HG02840 (cell line): ENCODE measurements around the gene NUDT6.
"Not testable (repeated sequence)": the region's sequence is repeated elsewhere in the genome, so short reads cannot be mapped to it uniquely, and the experiment has no call there.

Experiments used
- ATAC-seq: cut with Tn5 transposase; IDR thresholded peaks from one replicate; pipeline ENCODE4 v1.9.1; 2021; ENCODE audit warnings: mild to moderate bottlenecking, moderate library complexity, moderate number of reproducible peaks; ENCODE audit not compliant: unreplicated experiment, low FRiP score

Gene NUDT6, protein sequence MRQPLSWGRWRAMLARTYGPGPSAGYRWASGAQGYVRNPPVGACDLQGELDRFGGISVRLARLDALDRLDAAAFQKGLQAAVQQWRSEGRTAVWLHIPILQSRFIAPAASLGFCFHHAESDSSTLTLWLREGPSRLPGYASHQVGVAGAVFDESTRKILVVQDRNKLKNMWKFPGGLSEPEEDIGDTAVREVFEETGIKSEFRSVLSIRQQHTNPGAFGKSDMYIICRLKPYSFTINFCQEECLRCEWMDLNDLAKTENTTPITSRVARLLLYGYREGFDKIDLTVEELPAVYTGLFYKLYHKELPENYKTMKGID

GRCh38 chr4:122921971-122922876 lies at the start of gene NUDT6:
TSS of gene NUDT6 (minus strand) at chr4:122922597. CDS start at chr4:122922572, 25 bp downstream.
- ATAC-seq: peak; percentile 67

DNA sequence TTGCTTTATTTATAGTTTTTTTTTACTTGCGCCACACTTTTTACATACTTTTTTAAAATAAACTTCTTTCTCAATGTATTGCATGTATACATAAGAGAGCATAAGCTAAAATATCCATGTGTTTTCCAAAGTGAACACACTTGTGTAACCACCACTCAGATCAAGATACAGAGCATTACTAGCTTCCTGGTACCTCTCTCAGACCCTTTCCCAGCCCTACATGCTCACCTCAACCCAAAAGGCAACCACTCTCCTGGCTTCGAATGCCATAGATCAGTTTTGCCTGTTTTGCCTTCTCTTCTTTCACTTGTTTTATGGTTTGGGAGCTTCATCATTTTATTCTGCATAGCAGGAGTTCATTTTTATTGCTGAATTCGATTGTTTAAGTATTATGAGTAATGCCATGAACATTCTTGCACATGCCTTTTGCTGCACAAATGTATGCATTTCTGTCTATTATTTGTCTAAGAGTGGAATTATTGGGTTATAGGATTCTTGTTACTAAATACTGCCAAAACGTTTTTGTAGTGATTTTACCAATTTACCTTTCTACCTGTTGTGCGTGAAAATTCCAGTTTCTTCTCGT lies 45.9 kb upstream of the NUDT6 start:
- no peak for ATAC-seq

- no peak for ATAC-seq
Observed at GRCh38 chr4:122967231-122967630, 44.8 kb upstream of the NUDT6 start.

DNA sequence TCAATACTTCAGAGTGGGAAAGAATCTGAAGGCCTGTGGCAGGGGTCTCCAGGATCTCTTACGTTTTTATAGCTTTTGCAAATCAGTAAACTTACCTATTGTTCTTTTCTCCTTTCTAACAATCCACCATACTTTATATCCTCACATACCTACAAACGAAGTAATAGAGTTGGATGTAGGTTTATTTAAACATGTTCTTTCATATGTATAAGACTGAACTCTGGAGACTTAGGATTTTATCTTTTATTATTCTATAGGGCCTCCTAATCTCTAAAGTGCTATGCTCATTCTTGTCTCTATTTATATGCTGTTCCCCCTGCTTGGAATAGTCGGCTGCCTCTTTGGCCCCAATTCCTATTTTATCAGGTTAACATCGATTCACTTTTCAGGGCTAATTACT lies 43.8 kb upstream of the NUDT6 start:
- no peak for ATAC-seq

GRCh38 chr4:122963216-122963615 lies 40.8 kb upstream of the NUDT6 start:
- no peak for ATAC-seq

GRCh38 chr4:122960611-122961000 lies 38.2 kb upstream of the NUDT6 start:
- ATAC-seq: no peak

- no peak for ATAC-seq
Observed at GRCh38 chr4:122959981-122960610, 37.7 kb upstream of the NUDT6 start.

GRCh38 chr4:122959441-122959840 lies 37.0 kb upstream of the NUDT6 start:
- ATAC-seq: no peak

DNA sequence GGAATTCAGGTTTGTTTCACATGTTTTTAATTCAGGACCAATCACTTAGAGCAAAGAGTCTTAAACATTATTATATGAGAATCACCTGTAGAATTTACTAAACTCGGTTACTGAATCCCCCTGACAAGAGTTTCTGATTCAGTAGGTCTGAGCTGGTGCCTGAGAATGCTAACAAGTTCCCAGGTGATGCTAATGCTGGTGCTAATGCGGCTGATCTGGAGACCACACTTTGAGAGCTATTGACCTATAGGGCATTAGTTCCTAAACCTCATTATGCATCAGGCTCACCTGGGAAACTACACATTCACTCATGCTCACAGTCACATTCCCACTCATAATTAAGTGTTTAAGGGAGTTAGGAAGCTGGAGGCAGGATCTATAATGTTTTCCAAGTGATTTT lies 36.1 kb upstream of the NUDT6 start:
- no peak for ATAC-seq

- ATAC-seq: no peak
Observed at GRCh38 chr4:122953924-122954323, 31.5 kb upstream of the NUDT6 start.

- ATAC-seq: no peak
Observed at GRCh38 chr4:122952028-122952427, 29.6 kb upstream of the NUDT6 start.

GRCh38 chr4:122948671-122949070 lies 26.3 kb upstream of the NUDT6 start:
- no peak for ATAC-seq

DNA sequence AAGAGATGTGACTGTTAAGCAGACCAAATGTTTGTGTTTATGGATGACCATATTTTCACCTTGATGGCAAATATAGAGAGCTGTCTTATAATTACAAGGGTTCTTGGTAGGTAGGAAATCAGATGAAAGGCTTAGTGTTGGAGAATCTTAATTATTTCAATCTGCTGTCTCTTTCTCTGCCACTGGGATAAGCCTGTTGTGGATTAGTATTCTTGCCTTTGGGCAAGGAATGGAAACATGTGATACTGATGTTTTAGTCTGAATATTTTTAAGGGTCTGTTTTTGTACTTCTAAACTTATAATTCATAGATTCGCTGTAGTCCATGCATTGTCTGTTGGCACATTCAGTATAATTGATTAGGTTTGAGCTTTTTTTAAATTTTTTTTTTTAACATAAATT lies 23.7 kb upstream of the NUDT6 start:
- no peak for ATAC-seq

GRCh38 chr4:122945136-122945535 lies 22.7 kb upstream of the NUDT6 start:
- ATAC-seq: not testable (repeated sequence)

DNA sequence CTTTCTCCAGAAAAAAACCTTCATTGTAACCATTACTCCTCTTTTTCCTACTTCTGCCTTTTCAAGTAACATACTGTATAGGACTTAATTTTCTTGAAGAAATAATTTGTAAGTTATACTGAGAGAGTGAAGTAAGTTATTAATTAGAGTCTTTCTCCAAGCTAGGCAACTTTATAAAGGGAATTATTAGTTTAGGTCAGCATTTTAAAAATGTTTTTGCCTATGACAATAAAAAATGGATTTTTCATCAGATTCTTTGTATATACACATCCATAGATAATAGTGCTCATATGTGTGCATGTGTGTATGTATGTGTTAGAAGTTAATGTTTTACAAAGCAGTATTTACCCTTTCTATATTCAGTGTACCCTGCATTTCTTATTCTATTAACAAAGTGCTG lies 10.4 kb upstream of the NUDT6 start:
- no peak for ATAC-seq

- ATAC-seq: no peak
Observed at GRCh38 chr4:122930862-122931261, 8.5 kb upstream of the NUDT6 start.

DNA sequence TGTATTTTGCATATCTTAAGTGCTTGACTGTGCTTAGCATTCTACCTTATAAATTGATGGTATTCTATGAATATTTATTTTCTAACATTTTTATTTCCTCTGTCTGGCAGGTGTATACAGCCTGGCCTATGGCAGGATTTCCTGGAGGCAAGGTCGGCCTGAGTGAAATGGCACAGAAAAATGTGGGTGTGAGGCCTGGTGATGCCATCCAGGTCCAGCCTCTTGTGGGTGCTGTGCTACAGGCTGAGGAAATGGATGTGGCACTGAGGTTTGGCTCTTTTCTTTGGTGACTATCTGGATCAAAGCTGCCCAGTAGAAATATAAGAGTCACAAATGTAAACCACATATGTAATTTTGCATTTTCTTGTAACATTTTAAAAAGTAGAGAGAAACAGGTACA lies 6.5 kb upstream of the NUDT6 start:
- no peak for ATAC-seq

GRCh38 chr4:122922877-122923511 lies 597 bp upstream of the NUDT6 start:
- ATAC-seq: peak; percentile 98

DNA sequence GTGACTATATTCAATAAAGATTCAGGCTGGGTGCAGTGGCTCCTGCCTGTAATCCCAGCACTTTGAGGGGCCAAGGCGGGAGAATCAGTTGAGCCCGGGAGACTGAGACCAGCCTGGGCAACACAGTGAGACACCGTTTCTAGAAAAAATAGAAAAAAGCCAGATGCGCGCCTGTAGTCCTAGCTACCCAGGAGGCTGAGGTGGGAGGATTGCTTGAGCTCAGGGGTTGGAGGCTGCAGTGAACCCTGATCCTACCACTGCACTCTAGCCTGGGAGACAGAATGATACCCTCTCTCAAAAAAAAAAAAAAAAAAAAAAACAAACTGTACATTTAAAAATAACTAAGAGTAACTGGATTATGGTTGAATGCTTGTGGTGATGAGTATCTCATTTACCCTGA lies 1.1 kb downstream of the NUDT6 start:
- ATAC-seq: no peak

DNA sequence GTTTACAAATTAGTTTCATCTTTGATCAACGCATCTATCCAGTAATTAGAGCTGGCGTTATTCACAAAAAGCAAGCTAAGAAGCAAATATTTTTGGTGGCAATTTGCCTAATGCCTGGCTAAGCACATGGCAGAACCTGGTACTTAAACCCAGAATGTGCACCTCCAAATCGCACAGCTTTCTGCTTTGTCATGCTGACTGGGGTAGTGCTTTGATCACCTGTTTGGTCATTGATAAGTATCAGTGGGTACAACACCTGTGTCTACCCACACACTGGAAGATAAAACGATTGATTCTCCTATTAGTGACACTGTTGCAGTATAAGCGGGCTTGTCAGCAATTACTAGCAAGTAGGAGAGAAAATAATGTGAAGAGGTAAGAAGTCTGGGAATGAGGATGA lies 1.9 kb downstream of the NUDT6 start:
- no peak for ATAC-seq
